ENCODE data around the gene GDPGP1. TPM values are rescaled to one million over a fixed set of nuclear protein-coding genes. Genes with fewer than 3 reads are reported as not detected.

GDPGP1 gene
- total and polyA plus RNA-seq, 2 of the 4 experiments (the other 2 are of a cell fraction), result 2.3 to 4.1 TPM

DNA sequence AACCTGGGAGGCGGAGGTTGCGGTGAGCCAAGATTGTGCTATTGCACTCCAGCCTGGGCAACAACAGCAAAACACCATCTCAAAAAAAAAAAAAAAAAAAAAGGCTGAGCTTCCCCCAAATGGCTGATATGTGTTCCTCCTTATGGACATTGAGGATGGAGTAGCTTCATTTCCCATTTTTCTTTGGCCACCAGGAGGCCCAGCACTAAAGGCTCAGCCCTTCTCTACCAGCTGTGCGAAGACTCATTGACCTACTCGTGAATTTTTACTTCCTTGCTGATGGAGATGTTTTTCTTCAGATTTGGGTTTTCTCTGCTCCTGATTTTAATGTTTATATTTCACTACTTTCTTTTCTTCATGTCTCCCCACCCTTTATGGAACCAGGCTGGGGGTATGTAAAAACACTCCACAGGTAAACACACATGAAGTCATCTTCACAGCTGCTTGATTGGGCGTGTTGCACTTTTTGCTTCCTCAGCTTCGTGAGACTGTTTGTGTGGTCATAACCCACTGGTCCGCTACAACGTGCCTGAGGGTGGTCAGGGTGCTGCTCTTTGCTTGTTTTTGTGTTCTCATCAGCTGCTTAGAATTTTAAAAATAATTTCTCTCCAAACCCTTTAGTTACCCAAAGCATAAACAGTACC lies 19.3 kb upstream of the GDPGP1 start:
- Histone ChIP-seq H3K9me1 (ENCODE audit: insufficient read depth, low read length) (peaks cover 2% of the 10 kb centered on the region), H3K4me2 (ENCODE audit: low read depth, low read length) (no peak overlapping the region), H2BK15ac (ENCODE audit: low read depth, low read length) (no peak overlapping the region), H3K14ac (replicated peaks; ENCODE audit: low read depth, low read length) (no peak overlapping the region), H3K4me3 (ENCODE audit: insufficient read depth, low read depth, low read length) (no peak overlapping the region), H3K27me3 (ENCODE audit: control insufficient read depth, insufficient read depth, low read length) (no peaks in the 10 kb centered on the region), H4K91ac (ENCODE audit: insufficient read depth, low read depth, low read length) (no peak overlapping the region), H2BK120ac (ENCODE audit: low read depth, low read length) (no peak overlapping the region), H2AFZ (replicated peaks; ENCODE audit: low read length, poor library complexity) (no peak overlapping the region), H2BK20ac (ENCODE audit: low read depth, low read length) (no peak overlapping the region), H2AK5ac (ENCODE audit: low read depth, low read length) (no peak overlapping the region), H3K56ac (ENCODE audit: extremely low read depth, insufficient read depth, low read length) (no peak overlapping the region), H4K8ac (ENCODE audit: low read depth in 2 of 2, low read length in 2 of 2) (peak overlapping the region in 1 of 2 experiments; percentile 30; a peak in 1 of 4 replicates), H3K18ac (ENCODE audit: low read depth, low read length) (no peak overlapping the region), H3K4me1 (ENCODE audit: control insufficient read depth, insufficient read depth, low read length) (peaks cover 6% of the 10 kb centered on the region), H4K5ac (ENCODE audit: low read depth, low read length) (no peak overlapping the region), H3K27ac (ENCODE audit: insufficient read depth, low read length) (no peak overlapping the region), H4K20me1 (ENCODE audit: insufficient read depth, low read length) (no peaks in the 10 kb centered on the region; the same call in 1 of the 2 replicates), H3K36me3 (ENCODE audit: control insufficient read depth, insufficient read depth, low read length) (peaks cover 4% of the 10 kb centered on the region; the same call in 1 of the 2 replicates), H3K4ac (ENCODE audit: low read depth, low read length) (no peak overlapping the region), H2BK5ac (ENCODE audit: low read depth, low read length, poor library complexity, severe bottlenecking) (no peak overlapping the region), H3K79me1 (ENCODE audit: low read depth in 1 of 2, low read length in 2 of 2) (peaks cover 17 to 33% of the 10 kb centered on the region in 2 experiments; a peak in 3 of 4 replicates), H3K9me3 (ENCODE audit: control insufficient read depth, insufficient read depth, low read length) (no peaks in the 10 kb centered on the region), H3K9ac (ENCODE audit: low read depth, low read length) (no peak overlapping the region), H2AK9ac (replicated peaks; ENCODE audit: low read depth, low read length, poor library complexity) (no peak overlapping the region), H3K23ac (ENCODE audit: low read depth, low read length) (no peak overlapping the region)
- no peak for ATAC-seq (ENCODE audit: low read depth)
- POLR2A ChIA-PET (ENCODE audit: unreplicated experiment), result interaction anchor here (0.5 to 0.6 kb wide), 2 partner anchors 22 kb away, joined by 3 to 6 read pairs; no protein-coding TSS in a partner anchor
- DNase-seq, result no peak
- intact Hi-C loops (cut with micrococcal nuclease) (no loop called here), in situ Hi-C loops (cut with MboI; ENCODE audit: low sequenced_read_pairs) (loop anchor here (5.0 kb wide), 1 partner anchor 52 kb away; no protein-coding TSS in a partner anchor), dilution Hi-C loops (cut with HindIII; ENCODE audit: low sequenced_read_pairs, unreplicated experiment) (no loop called here)
- no peak for TF ChIP-seq RFX5 (IDR thresholded peaks at IDR 0.05; ENCODE audit: low read depth, low read length)
- peak; percentile 9; the same call in 1 of the 2 replicates for TF ChIP-seq SMC3 (IDR thresholded peaks at IDR 0.05; ENCODE audit: low read depth, low read length)
- TF ChIP-seq NFE2L2 (IDR thresholded peaks at IDR 0.05; ENCODE audit: low read depth, low read length), result no peak
- no peak for TF ChIP-seq BHLHE40 (IDR thresholded peaks at IDR 0.05; ENCODE audit: low read depth, low read length)
- TF ChIP-seq POLR2A (IDR thresholded peaks at IDR 0.05; ENCODE audit: low read depth, low read length), result no peak
- TF ChIP-seq MXI1 (IDR thresholded peaks at IDR 0.05; ENCODE audit: borderline replicate concordance, low read depth, low read length), result no peak
- TF ChIP-seq MAZ (IDR thresholded peaks at IDR 0.05; ENCODE audit: borderline replicate concordance, low read depth, low read length), result no peak
- BruUV-seq (replicated peaks), result no TSS peak
- CTCF ChIA-PET, result interaction anchor here (0.5 to 1.0 kb wide), 4 partner anchors 11 to 335 kb away, joined by 3 to 4 read pairs (median 3); partner anchors contain the start of gene SEMA4B
- no CpG with 5 or more reads among the region's 8 CpGs for WGBS, 2 experiments (ENCODE audit: extremely low coverage in 2 of 2, insufficient read length in 1 of 2)
